HG03565 (cell line): ENCODE data around the gene EBF3.

Experiments used
- ATAC-seq: cut with Tn5 transposase; IDR thresholded peaks from one replicate; pipeline ENCODE4 v1.9.1; 2021; ENCODE audit warnings: mild to moderate bottlenecking, moderate library complexity; ENCODE audit not compliant: unreplicated experiment

The EBF3 gene

DNA sequence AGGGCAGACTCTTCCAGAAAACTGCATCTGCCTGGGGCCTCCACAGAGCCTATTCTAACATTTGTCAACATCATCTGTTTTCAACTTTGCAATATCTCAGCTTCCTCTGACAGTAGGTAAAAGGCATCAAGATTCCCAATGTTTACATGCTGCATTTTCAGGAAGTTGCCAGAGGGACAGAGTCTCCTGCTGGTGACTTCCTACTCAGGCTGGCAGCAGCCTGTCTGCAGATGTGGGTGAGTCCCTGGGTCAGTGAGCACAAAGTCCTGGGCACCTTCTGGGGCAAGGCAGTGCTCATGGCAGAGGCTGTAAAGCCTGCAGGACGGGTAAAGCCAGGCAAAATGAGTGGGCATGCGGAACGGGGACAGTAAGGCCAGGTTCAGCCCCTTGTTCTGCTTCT lies 69.4 kb downstream of the EBF3 start:
- ATAC-seq = no peak

DNA sequence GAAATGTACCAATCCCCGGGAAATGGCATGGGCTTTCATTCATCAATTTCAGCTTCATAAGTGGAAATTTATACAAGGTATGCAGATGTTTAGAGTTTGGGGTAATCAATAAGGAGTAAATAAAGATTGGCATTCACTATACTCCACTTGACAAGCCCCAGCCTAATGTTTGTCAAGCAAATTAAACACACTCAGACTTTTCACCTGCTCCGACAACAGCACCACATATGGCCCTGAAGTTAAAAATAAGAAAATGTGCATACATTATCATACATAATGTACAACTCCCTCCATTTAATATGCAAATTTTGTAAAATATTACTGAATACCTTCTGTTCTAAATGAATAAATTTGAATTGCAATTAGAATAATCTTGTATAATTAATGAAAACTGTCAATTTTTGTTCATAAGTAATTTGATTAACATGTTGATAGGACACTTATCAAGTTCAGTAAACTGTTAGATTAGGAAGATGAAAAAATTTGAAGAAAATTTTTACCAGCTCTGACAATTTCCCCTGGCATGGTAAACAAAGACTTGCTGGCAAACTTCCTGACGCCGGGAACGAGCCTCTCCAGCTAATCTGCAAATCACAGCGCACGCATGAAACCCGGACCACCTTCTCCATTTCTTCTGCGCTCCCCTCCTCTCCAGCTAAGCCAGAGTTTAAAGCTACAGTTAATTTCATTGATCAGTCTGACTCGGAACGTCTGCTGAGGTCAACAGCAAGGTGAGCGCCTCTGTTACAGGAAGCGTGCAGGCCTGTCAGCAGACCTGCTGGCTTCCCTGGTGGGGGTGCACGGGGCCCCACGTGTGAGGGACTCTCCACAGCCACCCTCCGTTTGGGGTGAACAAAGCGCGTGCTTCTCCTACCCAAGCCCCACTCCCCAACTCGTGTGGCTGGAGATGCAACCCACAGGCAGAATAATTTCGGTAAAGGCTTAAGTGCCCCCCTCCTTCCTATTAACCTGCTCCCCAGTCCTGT lies 70.7 kb downstream of the EBF3 start:
- ATAC-seq = no peak

DNA sequence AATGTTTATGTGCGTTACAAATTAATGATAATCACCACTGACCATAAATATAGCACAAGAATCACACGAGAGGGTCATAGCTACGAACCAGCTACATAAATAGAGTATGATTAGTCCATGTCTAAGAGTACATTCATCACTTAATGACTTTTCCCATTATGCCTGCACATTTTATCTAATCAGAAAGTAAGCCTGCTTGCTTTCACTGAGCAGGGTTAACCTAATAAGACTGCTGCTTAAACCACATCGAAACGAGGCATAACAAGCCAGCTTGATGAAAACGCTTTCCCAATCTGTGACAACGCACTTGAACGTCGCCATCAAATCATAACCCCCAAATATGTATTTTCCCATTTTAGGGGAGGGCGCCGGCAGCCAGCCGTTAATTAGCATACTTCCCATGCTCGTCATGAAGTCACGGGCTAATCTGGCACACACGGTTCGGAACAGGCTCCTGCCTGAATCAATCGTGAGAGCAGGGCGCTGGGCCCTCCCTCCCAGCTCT lies 71.5 kb downstream of the EBF3 start:
- no peak for ATAC-seq

DNA sequence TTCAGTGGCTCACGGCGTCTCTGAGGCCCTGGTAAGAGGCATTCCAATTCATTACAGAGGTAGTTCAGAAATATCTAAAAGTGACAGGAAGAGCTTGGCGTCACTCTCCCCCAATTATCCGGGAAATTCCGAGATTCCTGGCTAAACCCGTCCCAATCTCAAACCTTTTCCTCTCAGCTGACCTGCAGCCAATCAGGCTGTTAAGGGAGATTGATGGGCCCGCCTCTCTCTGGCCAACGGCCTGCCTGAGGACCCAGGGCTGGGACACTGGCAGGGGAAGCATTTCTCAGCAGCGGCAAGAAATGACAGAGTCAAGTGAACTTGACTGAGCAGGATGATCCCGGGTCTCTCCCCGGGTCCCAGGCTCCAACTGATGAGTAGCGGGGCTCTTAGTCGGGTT lies 72.3 kb downstream of the EBF3 start:
- no peak for ATAC-seq

DNA sequence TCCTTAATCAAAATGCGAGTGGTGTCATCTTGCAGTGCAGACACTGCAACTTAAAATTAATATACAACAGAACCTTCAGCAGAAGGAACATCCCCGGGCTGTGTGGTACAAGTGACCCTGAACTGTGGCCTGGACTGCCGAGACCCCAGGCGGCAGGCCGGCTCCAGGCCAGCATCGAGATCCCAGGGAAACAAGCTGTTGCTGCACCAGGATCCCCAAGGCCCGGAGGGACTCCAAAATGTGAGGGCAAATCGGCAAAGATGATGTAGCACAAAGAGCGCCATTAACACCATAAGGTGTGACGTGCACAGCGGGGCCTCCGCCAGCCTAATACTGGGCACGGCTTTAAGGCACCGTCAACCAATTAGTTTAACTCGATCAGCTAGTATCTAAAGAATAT lies 73.9 kb downstream of the EBF3 start:
- no peak for ATAC-seq

DNA sequence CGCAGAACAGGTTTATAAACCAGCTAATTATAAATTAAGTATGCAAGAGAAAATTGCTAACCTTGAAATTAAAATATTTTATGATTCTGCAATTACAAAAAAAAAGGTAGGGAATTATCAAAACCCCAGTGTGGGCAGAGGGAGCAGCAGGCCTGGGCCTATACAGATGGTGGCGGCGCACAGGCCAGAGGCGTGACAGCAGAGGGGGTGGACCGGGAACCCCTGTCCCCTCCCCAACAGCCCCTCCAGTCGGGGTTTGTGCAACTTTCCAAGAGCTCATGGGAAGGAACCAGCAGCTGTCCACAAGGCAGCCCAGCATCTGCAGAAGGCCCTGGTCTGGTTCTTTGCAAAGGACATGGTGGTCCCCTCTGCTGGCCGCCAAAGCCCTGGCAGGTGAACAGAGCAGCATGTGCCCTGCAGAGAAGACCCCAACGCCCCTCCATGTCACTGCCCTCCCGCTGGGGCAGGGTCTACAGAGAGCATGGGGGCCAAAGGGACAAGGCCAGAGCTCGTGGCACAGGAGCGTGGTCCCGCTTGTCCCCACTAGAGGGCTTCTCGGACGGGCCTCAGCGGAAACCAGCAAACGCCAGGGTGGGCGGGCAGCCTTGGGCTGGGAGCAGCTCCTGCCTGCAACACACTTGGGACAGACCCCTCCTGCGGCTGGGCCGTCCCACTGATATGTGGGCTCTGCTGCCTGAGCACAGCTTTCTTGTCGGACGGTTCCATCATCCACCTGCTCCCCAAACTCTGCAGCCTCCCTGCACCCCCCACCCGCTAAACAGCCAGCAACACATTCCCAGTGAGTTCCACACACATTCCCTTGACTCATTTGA lies 75.1 kb downstream of the EBF3 start:
- no peak for ATAC-seq

DNA sequence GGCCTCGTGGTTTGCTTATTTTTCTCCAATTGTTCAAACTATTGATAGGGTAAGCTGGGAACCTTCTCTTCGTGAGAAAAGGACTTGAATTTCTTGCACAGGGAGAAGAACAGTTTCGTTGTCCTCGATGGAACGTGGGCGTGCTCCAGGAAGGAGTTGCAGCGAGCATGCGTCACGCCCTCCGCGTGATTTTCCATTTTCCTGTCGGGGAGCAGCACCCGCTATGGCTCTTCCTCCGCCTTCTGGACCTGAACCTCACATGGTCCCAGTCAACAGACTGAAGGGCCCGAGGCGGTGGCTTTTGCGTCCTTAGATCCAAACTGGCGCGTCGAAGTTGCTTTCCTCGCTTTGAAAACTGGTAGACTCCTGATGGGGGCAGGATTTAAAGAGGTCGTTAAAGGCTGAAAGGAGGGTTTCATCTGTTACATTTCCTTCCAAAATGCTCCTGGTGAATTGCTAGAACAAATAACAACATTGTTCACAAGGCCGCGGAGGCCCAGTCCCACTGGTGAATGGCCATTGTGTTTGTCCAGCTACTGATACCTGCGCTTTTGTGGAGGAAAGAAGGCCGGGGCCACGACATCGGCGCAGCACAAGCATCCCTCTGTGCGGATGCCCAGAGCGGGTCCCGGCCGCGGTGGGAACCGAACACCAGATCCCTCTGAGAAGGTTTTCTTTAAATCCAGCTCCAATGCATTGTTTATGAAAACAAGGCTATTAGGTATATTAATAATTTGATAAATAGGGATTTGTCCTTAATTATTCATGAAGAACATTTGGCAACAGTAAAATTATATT lies 75.9 kb downstream of the EBF3 start:
- ATAC-seq = no peak

DNA sequence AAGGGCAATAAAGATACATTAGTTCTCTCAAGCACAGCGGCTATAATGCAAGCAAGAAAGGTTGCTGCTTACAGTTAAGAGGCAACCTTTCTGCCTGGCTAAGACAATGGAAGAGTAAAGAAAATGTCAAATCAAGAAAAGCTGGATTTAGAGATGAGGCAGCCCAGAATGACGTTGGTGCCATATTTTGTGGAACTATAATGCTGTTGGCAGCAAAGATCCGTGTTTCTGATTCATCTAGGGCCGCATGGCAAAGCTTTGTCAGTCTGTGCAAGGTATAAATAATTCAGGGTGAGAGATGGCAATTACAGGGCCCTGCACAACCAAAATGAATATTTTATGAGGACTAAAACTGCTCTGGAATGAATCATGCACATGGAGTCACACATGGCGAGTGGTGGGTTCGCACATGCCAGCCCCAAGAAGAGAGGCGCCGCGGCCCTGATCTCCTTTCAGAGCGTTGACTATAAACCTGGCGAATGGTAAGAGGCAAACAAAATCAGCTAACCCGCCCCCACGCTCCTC lies 76.6 kb downstream of the EBF3 start:
- ATAC-seq = no peak

DNA sequence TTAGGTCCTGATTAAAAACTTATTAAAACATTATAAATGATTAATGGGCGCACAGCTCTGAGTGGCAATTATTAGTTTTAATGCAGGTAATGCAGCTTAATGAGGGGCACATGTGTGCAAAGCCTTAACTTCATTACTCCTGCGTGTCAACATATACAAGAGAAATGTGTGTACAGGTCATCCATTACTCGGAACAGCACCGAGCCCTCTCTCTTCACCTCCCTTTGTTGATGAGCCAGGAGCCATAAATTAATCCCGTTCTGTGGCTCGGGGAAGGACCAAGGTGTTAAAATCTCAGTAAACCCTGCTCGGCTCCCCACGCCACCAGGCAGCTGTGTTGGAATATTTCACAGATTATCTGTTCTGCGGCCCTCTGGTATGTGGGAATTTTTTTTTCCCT lies 77.8 kb downstream of the EBF3 start:
- ATAC-seq = no peak

DNA sequence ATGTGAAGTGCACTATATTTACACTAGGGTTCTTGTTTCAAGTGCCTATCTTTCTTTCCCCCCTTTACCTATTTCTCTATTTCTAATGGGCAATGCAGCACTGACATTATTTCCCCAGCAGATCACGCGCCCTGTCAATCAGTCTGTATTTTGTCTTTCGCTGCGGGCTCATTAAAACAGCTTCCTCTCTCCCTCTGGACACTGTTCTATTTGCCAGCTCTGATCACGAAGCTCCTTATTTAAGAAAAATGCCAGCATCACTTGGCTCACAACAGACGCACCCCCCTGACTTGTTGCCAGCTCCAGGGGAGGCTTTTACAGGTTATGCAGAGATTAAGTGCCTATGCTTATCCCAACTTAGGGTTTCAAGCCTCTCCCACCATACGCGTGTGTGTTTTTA lies 78.5 kb downstream of the EBF3 start:
- no peak for ATAC-seq

DNA sequence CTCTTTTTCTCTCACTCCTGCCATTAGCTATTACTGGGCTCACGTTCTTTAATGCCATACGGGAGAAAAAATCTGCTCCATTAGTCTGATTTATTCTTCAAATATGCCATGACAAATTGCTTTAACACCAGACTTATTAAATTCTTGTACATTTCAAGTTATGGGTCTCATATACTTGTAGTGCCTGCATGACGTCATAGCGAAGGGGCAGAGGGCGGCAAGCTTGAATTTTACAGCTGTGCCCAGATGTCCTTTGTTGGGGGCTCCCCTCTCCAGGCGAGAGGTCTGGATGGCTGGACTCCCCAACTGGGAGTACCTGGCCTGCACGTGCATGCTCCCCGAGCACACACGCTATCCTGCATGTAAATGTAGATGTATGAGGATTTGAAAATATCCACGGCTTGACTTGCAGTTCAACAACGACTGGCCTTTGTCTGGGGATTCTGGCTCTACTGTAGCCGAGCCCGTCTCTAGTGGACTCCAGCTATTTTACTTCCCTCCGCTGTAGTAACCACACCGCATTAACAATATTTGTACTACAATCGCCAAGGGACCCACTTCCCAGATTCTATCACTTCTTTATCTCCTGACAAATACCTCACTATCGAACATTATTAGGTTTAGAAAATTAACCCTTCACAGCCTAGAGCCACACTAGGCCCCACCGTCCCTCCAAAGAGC lies 79.5 kb downstream of the EBF3 start:
- no peak for ATAC-seq

DNA sequence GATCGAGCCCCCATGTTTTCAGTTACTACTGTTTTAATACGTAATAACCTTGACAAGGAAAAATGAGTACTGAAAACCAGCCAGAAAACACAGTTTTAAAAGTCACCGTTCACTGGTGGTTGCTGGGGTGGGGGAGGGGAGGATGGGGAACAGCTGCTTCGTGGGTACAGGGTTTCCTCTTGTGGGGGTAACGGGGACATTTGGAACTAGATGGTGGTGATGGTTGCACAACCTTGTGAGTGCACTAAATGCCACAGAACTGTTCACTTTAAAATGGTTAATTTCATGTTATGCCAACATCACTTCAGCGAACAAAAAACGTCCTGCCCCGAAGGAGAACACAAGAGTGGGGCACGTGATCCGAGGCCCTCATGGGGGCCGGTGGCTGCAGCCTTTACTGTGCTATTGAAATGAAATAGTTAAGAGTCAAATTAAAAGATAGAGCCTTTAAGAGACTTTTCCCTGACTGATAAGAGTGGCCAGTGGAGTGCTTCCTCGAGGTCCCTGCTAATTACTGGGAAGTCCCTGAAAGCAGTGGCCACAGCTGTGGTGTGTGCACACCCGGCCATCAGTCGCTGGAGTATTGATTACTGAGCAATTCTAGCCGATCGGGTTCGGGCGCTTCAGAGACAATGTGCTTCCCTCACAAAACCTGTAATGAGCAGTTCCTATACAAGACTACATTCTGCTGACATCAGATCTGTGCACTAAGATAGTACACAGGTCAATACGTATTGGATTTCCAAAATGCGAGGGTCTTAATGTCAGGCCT lies 80.3 kb downstream of the EBF3 start:
- no peak for ATAC-seq

DNA sequence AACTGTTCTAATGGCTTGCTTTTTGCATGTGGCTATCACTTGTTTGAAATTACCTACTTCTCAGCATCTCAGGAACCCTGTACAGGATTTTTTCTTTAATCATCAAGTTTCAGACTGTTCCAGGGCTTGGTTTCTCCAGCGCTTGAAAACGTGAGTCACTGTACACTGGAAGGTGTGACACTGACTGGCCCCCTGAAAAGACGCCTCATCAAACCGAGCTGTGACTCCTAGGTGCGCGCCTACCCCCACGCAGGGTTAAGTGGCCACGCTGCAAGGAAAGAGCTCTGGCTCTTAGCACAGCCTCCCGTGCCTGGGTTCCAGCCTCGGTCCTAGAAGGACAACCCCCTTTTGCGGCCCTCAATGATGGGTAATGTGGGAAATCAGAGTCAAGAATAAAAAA lies 81.0 kb downstream of the EBF3 start:
- no peak for ATAC-seq

DNA sequence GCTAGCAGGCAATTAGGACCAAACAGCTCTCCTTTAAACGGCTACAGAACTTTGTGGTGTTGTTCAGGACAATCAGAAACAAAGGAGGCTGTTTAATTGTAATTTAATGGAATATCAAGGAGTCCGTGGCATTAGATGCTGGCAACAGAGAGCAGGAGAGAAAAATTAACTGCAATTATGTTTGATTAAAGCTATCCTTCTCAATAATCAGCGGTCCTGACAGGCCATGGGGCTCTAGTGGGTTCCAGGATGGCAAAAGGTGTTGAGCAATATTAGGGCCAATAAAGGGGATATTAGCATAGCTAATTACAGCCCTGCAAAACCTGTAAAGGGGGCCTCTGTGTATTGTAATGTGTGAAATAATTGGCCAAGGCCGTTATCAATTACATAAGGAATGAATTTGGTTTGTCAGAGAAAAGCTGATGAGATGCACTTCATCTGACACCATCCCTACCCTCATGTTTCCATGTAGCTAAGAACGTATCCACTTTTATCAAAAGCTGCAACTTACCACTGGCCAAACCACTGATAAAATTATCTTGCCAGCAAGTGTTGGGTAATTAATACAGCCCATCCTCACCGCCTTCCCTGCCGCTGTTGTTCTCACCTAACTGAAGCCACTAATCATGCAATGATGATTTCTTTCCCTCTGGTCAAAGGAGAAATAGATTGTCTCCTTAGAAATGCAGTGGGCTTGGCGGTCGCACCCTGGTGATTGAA lies 81.6 kb downstream of the EBF3 start:
- no peak for ATAC-seq

DNA sequence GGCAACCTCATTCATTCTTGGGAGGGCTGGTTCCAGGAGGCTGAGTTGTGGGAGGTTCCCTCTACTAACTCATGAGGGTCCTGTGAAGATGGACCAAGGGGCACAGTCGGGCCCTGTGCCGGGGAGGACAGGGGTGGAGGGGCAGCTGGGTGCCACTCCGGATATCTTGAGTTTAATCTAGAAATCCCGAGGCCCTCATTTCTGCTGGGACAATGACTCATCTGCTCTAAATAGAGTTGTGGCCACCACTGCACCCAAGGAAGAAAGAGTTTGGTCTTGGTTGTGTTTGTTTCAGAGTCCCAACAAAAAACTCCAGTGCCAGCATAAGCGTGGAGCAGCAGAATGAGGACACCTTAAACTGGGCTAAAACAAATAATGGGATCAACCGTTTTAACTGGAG lies 82.4 kb downstream of the EBF3 start:
- no peak for ATAC-seq

DNA sequence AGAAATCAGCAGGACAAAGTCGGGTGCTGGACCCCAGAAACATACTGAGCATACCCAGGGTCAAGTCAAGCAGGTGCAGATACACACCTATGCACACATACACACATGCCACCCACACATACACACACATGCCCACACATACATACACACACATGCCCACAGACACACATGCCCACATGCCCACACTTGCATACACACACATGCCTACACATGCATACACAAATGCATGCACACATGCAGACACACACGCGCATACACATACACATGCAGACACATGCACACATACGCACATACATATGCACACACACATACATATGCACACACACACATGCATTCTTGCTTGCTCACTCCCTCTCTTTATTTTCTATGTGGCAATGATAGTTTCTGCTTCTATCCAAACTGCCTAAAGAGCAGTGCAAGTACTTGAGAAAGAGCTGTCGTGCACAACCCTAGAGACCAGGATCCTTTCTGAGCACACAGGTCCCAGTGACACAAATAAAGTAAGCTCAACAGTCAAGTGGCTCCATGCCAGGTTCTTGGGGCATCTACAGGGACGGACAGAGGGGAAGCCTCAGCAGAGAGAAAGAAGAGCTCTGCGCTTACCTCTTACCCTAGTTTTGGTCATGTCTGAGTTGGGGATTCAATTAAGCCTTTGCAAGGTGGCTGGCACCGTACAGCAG lies 83.7 kb downstream of the EBF3 start:
- no peak for ATAC-seq

DNA sequence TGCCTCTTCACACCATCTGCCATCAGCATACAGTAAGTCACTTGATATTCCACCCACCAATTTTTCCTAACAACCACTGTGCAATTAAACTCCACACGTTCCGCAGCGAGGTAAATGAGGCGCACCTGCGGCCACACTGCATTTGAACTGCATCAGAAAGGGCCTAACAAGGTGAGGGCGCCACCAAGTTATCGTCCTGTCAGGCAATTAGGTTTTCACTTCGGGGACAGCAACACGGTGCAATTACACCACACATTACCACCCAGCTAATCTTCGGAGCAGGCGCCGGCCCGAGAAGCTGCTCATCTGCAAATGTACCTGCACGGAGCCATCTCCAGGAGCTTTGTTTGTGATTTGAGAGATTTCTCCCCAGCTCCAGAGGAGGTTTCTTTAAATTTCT lies 84.4 kb downstream of the EBF3 start:
- ATAC-seq = no peak

DNA sequence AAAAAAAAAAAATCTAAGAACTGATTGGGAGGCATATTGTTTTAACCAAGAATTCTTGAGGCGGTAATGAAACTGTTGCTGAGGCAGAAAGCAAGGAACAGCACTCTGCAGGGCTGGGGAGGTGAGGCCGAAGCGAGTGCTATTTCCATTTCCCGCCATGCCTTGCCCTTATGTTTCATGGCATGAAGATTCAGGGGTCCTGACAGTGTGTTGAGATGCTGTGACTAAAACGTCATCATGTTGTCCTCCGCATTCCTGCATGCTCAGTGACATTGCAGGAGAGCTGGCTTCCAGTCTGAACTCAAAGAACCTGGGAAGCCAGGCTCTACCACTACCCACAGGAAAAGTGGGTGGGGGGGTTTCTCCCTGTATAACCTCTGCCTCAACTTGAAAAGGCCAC lies 85.2 kb downstream of the EBF3 start:
- no peak for ATAC-seq
